NT2/D1 (cell line): ENCODE data around the gene DOCK10.

Experiments used
- DNase-seq: peaks from one replicate; pipeline ENCODE4 v3.0.0-alpha.2; 2011; ENCODE audit warnings: low read depth, low spot score
- H3K27me3 ChIP-seq: 2 replicates; pipeline ENCODE4 v1.6.0; 2011; ENCODE audit warnings: mild to moderate bottlenecking; ENCODE audit not compliant: insufficient read length, insufficient read depth
- H3K36me3 ChIP-seq: 2 replicates; pipeline ENCODE4 v1.6.1; 2011; ENCODE audit warnings: mild to moderate bottlenecking, low read length, mixed read lengths; ENCODE audit not compliant: insufficient read depth, insufficient read length
- H3K4me1 ChIP-seq: 2 replicates; pipeline ENCODE4 v1.5.1; 2011; ENCODE audit not compliant: insufficient read depth, insufficient read length
- H3K4me3 ChIP-seq: 2 replicates; pipeline ENCODE4 v1.5.1; 2011; ENCODE audit warnings: low read depth; ENCODE audit not compliant: insufficient read length
- H3K9ac ChIP-seq: 2 replicates; pipeline ENCODE4 v1.6.0; 2011; ENCODE audit warnings: low read depth; ENCODE audit not compliant: insufficient read length
- H3K9me3 ChIP-seq: 2 replicates; pipeline ENCODE4 v1.5.1; 2011; ENCODE audit warnings: mild to moderate bottlenecking, low read length; ENCODE audit not compliant: insufficient read depth
- SUZ12 ChIP-seq: IDR thresholded peaks from 2 replicates; pipeline ENCODE4 v1.6.1; 2011; ENCODE audit not compliant: insufficient read length, insufficient read depth; ENCODE audit errors: extremely low read depth
- YY1 ChIP-seq: IDR thresholded peaks from 2 replicates; pipeline ENCODE4 v1.6.1; 2011; ENCODE audit not compliant: insufficient read length, insufficient read depth
- ZNF274 ChIP-seq: IDR thresholded peaks from 2 replicates; pipeline ENCODE4 v1.6.1; 2011; ENCODE audit warnings: mild to moderate bottlenecking, low read depth, low read length

DOCK10 gene

DNA sequence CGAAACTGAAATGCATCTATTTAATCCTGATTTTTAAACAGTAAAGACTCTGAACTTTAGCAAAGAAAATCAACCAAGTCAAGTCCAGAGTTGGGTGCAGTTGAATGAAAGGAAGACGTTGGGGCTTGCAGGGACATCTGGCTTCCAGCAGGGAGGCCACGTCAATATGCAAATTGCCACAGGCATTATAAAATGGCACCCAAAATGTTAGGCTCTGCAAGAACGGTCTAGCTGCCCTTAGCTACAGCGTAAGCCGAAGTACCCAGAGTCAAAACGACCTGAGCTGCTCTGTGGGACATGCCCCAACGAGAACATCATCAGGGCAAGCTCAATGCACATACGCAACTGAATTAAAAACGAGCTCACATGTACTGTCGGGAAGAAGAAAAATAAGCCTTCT is 30.7 kb downstream of the DOCK10 start:
- Histone ChIP-seq H3K4me3 (no peak overlapping the region), H3K9ac (no peak overlapping the region)
- no peak for DNase-seq

DNA sequence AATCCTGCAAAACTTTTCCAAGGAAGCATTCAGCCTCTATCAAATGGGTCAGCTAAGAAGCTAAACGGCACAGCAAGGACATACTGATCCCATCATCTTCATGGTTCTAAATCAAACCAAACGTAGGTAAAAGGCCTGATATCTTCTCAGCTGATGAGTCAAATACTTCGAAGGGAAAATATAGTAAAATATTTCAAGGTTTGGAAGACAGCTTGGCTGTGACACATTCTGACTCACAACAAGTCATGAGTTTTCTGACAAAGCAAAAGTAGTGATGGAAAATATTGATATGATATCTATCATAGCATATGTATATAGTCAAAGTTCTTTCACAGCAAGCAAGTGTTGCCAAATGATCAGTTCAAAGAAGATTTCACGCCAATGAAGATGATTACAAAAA is 31.5 kb downstream of the DOCK10 start:
- no peak for TF ChIP-seq ZNF274
- no peak for TF ChIP-seq SUZ12
- no peak overlapping the region for H3K9ac ChIP-seq
- no peaks in the 10 kb centered on the region for H3K4me1 ChIP-seq
- no peaks in the 10 kb centered on the region for H3K27me3 ChIP-seq
- DNase-seq = no peak
- H3K36me3 ChIP-seq = no peaks in the 10 kb centered on the region
- no peaks in the 10 kb centered on the region for H3K9me3 ChIP-seq
- H3K4me3 ChIP-seq = no peak overlapping the region

More for the DNA sequence above, 30.7 kb downstream of the DOCK10 start:
- H3K36me3 ChIP-seq = no peaks in the 10 kb centered on the region
- no peaks in the 10 kb centered on the region for H3K4me1 ChIP-seq
- no peaks in the 10 kb centered on the region for H3K27me3 ChIP-seq
- H3K9me3 ChIP-seq = no peaks in the 10 kb centered on the region
- TF ChIP-seq YY1 = no peak
- TF ChIP-seq ZNF274 = no peak
- TF ChIP-seq SUZ12 = no peak

DNA sequence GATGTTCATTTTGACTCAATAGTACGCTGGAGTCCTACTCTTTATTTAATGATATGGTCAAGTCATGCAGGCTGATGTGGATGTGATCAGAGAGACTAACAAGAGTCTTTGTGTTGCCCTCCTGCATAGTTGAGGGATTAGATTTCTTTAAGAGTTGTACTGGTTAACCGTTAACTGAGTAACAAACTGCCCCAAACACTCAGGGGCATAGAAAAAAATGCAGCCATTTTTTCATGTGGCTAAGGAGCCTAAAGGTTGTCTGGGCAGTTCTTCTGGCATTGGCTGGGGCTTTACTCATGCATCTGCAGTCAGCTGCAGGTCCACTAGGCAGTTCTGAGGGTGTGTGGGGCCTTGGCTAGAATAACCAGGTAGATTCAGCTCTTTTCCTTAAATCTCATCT is 32.5 kb downstream of the DOCK10 start:
- peak; percentile 13 for DNase-seq
- Histone ChIP-seq H3K9ac (no peak overlapping the region), H3K4me1 (no peaks in the 10 kb centered on the region), H3K9me3 (no peaks in the 10 kb centered on the region), H3K27me3 (no peaks in the 10 kb centered on the region), H3K36me3 (no peaks in the 10 kb centered on the region), H3K4me3 (no peak overlapping the region)
- no peak for TF ChIP-seq SUZ12
- TF ChIP-seq YY1 = no peak
- no peak for TF ChIP-seq ZNF274

DNA sequence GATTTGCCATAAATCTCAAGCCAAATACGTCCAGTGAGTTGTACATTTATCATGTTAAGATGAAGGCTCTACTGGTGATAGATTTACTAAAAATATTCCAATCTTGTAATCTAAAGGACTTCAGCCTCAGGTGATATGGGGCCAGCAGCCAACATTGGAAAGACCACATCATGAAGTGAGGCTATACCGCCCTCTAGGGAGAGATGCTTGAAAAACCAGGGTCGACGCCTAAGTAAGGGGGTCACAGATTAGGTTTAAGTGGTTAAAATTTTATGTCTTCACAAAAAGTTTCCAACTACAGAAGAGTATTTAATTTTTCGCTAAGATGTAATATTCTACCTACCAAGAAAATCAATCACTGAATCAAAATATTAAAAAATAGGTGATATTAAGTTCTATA is 33.3 kb downstream of the DOCK10 start:
- Histone ChIP-seq H3K9ac (no peak overlapping the region), H3K4me1 (no peaks in the 10 kb centered on the region), H3K9me3 (no peaks in the 10 kb centered on the region), H3K27me3 (no peaks in the 10 kb centered on the region), H3K36me3 (no peaks in the 10 kb centered on the region), H3K4me3 (no peak overlapping the region)
- no peak for TF ChIP-seq YY1
- no peak for TF ChIP-seq SUZ12
- no peak for TF ChIP-seq ZNF274
- DNase-seq = peak; percentile 30

DNA sequence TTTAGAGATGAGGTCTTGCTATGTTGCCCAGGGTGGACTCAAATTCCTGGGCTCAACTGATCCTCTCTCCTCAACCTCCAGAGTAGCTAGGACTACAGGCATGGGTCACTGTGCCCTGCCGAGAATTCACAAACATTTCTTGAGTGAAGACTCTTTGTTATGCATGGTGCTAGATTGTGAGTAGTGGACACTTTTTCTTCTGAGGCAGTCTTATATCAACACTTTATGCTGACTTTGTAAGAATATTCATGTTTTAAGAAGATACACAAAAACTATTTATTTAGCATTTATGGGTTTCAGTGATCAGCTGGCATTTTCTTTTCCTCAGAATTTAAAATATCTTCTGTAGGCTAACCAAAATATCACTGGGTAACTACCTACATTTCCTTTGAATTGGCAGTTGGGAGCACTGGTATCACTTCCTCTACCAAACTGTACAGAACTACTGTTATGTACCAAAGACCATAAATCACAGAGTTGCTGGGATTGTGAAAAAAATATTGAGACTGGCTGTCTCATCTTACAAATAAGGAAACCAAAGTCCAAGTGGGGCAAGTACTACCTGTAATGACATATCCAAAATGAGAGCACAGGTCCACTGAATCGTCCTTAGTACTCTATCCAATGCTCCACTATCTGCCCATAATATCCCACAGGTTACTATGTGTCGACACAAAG is 34.0 kb downstream of the DOCK10 start:
- Histone ChIP-seq H3K4me1 (no peaks in the 10 kb centered on the region), H3K9ac (no peak overlapping the region), H3K27me3 (no peaks in the 10 kb centered on the region), H3K4me3 (no peak overlapping the region), H3K36me3 (no peaks in the 10 kb centered on the region), H3K9me3 (no peaks in the 10 kb centered on the region)
- TF ChIP-seq ZNF274 (no peak), SUZ12 (no peak), YY1 (no peak)
- no peak for DNase-seq

DNA sequence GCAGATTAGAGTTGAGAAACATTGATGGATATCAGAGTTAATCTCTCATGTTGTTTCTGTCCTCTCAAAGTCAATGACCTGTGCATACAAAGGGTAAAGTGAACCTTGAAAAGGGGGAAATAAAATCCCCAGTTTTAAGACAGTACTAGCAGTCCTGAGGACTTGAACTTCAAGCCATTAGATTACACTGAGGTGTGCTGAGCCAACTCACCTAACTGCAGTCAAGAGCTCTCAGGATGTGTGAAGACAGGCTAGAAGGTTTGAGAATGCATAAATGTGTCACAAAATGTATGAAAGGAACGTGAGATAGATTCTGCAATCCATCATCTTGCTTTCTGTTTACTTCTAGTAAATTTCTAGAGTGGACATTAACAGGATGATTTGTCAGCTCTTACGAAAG is 35.5 kb downstream of the DOCK10 start:
- DNase-seq = no peak
- Histone ChIP-seq H3K4me3 (no peak overlapping the region), H3K9me3 (no peaks in the 10 kb centered on the region), H3K27me3 (no peaks in the 10 kb centered on the region), H3K36me3 (no peaks in the 10 kb centered on the region), H3K9ac (no peak overlapping the region), H3K4me1 (no peaks in the 10 kb centered on the region)
- TF ChIP-seq ZNF274 (no peak), SUZ12 (no peak), YY1 (no peak)

DNA sequence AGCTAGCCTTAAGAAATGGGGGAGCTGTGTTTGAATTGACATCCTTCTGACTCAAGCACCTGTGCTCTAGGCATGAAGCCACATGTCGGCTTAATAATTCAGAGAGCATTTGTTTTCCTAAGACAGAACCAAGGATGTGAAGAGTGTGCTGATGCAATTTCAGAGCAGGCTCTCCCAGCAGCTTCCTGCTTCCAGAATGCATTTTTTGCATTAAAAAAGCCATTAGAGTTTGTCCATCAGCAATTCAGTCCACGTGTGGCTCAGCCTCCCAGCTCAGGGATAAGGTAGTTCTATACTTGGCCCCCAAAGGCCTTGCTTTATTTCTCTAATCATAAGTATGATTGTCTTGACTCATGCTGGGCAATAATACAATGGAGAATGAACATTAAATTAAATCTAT is 37.7 kb downstream of the DOCK10 start:
- H3K4me3 ChIP-seq = no peak overlapping the region
- DNase-seq = no peak
- H3K9me3 ChIP-seq = no peaks in the 10 kb centered on the region
- TF ChIP-seq YY1 (no peak), ZNF274 (no peak), SUZ12 (no peak)
- H3K9ac ChIP-seq = no peak overlapping the region
- H3K27me3 ChIP-seq = no peaks in the 10 kb centered on the region
- H3K4me1 ChIP-seq = no peaks in the 10 kb centered on the region
- no peaks in the 10 kb centered on the region for H3K36me3 ChIP-seq
